GM18511 (cell line): ENCODE measurements around the gene UPP2.

Experiments
- ATAC-seq: cut with Tn5 transposase; IDR thresholded peaks from one replicate; pipeline ENCODE4 v1.9.1; 2021; ENCODE audit warnings: mild to moderate bottlenecking, moderate library complexity; ENCODE audit not compliant: unreplicated experiment

Gene UPP2

DNA sequence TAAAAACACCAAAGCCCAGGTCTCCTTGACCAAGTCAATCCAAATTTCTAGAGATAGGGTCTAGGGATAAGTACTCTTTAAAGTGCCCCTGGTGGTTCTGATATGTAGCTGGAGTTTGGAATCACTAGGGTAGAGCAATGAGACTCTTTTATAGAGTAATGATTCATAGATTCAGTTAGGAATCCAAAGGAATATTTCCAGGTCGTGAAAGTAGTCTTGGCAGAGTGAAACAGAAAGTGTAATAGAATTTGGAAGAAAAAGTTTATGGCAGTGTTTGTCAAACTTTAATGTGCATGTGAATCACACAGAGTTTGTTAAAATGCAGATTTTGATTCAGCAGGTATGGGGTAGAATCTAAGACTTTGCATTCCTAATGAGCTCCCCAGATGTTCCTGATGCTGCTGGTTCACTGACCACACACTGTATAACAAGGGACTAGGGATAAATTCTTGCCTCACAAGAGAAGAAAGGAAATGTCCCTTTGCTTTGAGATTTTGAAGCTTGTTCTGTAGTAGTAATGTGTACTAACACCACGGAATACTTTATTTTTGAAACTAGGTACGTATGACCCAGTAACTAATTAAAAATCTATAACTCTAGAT is 1.8 kb downstream of the UPP2 start:
- ATAC-seq, result no peak

DNA sequence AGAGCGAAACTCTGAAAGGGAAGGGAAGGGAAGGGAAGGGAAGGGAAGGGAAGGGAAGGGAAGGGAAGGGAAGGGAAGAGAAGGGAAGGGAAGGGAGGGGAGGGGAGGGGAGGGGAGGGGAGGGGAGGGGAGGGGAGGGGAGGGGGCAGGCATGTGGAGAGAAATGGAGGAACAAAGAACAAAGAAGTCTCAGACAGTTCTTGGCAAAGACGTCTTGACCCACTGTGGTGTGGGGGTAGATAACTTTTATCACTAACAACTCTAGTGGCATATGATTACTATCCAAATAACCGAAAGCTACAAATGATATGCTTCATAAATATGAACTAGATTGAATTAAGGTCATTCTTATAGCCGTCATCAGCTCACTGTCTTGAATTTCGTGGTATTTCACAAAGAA is 3.2 kb downstream of the UPP2 start:
- no peak for ATAC-seq

DNA sequence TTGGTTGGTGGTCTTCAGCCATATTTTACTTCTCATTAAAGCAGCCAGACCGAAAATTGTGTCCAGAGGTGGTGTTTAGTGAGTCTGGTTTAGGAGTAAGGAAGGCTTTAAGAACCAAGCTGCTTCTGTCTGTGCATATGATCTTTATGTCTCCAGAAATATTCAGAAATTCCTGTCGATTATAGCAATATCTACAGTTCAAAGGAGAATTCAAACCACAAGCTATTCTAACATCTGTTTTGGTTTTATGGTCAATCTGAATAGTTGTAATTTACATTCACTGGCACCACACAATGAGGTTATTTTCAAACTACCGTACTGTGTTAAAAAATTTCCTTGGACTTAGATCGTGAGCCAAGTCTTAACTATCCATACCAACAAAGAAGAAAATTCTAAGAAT is 11.3 kb downstream of the UPP2 start:
- no peak for ATAC-seq

DNA sequence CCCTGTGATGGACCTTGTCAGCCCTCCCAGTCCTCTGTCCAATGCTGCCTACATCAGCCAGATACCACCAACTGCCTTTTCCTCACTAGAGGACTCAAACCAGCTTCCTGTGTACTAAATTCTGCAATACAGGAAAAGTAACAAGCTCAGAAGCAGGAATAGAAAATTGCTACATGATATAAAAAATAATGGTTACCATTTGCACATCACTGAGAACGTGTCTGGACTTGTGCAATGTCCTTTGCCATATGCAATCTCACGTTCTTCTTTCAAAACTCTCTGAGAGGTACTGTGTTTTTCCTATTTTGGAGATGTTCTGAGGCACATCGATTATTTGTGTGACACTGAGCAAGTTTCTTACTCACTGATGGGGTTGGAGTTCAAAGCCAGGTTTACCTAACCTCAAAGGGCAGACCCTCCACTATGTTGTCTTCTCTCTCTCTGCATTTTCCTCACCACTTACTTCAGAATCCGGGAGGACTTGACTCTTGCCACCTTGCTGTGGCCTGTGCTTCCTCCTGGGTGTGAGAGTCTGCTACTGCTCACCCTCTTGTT is 12.1 kb downstream of the UPP2 start:
- no peak for ATAC-seq

DNA sequence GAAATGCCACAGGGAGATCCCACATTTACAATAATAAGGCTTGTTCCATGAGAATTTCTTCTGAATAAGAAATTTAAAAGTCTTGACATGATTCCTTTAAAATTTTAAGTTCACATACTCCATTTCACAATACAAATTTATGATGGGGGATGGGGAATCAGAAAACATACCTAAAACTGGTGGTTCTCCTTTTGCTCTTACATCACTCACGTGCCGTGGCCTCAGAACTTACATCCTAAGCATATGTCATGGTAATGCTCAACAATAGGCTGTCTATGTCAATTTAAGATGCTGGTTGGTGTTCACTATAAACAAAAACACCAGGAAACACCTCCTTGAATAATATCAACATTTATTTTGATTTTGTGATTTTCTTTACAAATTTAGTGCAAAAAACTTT is 12.8 kb downstream of the UPP2 start:
- no peak for ATAC-seq

GRCh38 chr2:158115202-158115767 is 13.6 kb downstream of the UPP2 start:
- no peak for ATAC-seq

GRCh38 chr2:158116936-158117335 is 15.3 kb downstream of the UPP2 start:
- no peak for ATAC-seq

GRCh38 chr2:158120102-158120501 is 18.4 kb downstream of the UPP2 start:
- ATAC-seq, result no peak

DNA sequence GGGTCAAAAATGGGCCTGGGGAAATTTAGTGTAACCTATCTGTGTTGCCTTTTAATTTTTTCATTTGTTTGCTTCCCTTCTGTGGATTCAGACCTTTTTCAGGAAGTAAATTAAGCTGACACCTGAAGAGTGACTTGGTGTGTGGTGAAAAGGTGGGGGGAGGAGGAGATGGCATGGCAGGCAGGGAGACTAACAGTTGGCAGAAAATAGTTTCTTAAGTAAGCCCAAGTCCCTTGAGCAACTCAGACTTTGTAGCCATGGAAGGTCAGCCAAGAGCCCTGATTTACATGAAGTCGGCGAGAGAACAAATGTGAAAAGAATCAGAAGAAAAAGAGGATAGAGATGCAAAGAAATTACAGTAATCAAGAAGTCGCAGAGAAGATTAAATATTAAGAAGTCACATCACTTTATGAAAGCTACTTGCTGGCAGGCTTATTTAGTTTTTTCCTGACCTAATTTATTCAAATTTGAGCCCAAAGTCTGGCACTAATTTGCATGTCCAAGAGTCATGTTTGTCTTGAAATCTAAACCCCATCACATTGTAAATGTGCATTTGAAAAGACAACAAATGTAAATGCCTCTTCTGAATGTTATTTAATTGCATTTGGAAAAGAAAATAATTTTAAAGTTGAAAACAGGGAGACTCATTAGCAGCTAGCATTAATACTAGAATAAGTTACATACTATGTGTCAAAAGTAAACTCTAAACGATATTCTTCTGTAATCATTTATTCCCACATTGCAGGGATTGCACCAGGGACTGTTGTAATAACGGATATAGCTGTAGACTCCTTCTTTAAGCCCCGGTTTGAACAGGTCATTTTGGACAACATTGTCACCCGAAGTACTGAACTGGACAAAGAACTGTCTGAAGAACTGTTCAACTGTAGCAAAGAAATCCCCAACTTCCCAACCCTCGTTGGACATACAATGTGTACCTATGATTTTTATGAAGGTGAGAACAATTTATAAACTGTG is 19.3 kb downstream of the UPP2 start:
- no peak for ATAC-seq

GRCh38 chr2:158124896-158125295 is 23.2 kb downstream of the UPP2 start:
- no peak for ATAC-seq

DNA sequence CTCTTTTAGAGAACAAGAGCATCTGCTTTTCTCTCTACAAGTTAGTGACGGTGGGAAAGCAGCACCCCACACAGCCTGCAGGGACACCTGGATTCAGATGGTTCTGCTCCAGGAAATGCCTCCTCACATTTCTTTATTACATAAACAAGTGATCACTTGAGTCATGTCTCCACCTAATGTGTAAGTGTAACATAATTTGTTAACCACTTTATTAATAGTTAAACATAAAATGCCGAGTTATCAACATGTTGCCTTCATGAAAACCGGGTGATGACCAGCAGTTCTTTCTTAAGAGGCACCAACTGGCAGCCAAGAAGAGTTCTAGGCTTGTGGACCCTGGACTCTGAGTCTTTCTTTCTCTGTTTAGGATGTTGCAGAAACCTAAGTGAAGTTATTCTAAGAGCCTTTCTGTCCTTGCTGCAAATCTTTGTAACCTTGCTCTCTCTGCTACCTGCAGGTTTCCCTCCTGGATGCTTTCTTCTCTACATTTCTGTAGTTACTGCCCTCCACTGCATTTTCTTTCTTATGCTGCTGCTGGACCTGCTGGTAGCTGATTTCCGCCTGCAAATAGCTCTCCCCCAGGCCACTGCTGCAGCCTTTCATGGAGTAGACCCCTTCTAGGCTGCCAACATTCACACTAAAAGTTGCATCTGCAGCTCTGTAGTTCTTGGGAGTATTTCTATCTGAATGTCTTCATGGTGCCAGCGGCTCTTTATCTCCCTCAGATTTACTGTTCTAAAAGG is 24.3 kb downstream of the UPP2 start:
- ATAC-seq, result no peak

- no peak for ATAC-seq
Observed at GRCh38 chr2:158127380-158127804, 25.7 kb downstream of the UPP2 start.

DNA sequence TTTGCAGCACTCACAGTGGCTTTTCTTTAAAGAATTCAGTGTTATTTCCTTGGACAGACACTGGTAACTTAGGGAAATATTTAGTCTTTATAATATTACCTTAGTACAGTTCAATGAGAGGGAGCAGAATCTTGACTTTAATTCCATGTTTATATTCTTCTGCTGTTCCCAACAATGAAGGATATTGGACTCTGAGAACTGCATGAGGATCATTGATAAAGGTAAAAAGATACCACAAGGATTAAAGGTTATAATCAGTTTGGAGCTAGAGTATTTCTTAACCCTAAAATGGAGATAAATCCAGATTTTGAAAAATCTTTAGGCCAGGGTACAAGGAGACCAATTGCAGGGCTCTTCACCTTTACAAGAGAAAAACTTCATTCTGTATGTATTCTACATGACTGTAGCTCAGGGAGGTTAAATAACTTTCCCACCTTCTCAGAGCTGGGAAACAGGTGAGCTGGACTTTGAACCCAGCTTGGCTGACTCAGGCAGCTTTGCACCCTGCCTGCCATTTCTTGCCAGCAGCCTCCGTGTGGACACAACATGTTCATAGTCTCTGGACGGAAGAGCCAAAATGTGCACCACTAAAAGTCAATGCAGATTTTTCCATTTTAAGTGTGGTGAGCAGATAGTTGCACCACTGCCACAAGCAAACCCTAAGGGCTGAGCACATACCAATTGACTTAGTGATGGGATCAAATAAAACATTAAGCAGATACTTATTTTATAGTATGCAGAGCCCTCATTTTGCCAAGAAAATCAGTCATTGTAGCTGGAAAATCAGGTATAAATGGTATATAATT is 26.7 kb downstream of the UPP2 start:
- ATAC-seq, result no peak

DNA sequence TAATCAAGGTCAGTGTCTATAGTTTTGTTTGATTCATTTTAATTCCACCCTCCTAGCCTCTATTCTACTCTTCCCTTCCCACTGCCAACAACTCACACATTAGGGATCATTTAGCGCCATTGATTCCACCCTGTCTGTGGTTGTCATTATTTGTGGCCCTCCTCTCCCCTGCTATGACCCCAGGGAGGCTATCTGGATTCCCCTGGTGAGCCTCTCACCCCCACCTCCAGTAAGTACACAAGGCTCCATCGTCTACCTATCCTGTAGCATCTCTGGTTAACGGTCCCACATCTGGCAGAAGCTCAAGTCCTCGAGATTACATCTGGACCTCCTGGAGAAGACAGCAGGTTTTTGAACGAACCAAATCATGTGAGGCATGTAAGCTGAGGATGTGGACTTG is 27.4 kb downstream of the UPP2 start:
- ATAC-seq, result no peak

DNA sequence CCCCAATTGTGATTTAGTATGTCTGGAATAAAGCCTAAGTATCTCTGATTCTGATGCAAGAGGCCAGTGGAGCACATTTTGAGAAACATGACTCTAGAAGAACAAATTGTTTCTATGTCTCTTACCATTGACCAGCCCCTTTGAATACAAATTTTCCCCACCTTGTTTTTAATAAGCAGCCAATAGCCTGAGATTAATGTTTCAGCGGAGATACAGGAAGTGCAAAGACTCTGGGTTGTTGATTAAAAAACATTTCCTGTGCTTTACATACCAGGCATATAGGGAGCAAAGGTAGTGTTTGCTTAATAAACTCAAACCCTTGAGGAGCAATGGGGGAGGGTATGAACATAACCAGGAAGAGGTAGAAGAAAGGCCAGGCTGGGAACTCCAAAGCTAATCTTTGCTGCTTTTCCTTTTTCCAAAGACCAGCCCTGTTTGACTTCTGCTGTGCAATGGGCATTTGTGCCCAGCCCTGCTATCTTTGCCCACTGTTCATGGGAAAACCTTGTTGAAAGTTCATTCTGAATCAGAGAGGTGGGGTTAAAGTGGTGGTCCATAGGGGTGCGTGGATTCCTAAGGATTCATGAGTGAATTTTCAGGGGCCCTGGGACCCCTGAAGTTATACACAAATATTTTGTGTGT is 29.3 kb downstream of the UPP2 start:
- ATAC-seq, result no peak

- ATAC-seq, result no peak
Observed at GRCh38 chr2:158131483-158131912, 29.8 kb downstream of the UPP2 start.

DNA sequence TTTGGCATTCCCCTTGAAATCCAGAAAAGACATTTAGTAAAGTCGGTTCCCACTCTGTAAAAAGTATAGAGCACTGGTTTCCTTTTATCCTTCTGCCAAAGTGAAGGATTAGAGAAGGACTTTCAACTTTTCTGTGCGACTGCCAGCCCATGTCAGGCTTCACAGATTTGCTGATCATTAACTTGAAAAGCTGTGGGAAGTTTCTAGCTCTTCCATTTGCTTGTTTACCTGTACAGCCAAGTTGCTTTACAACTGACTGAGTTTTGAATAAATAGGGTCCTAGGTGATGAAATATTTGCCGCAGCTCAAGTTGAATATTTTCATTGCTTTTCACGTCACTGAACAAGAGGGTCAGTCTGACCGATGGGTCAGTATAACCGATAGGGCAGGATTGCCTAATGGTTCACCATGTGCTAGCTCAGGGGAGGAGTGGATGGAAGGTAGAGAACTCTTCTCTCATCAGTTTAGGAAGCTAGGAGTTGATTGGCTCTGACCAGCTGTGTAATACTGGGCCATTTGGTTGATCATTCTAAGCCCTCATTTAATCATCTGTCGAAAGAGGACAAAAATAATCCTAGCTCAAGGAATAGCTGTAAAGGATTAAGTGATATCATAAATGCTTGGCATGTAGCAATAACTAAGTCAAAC is 30.4 kb downstream of the UPP2 start:
- no peak for ATAC-seq

DNA sequence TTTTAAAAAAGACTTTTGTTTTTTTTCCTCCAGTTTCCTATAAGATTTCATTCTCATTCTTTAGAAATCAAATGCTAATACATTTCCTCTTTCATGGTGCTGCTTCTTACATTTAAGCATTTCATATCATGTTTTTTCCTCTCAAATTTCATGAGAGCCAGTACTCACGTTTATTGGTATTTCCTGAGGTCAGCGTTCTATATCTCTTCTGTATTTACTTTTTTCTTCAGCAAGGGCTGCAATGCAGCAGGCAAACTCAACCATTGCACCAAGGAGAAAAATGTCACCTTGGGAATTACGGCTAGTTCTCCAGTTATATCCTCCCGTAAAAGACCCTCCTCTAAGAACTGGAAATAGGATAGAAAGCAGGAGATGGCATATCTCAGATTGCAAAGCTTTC is 32.4 kb downstream of the UPP2 start:
- ATAC-seq, result no peak

- ATAC-seq, result no peak
Observed at GRCh38 chr2:158134655-158135054, 33.0 kb downstream of the UPP2 start.
